GM12892 (cell line): ENCODE measurements around the gene TRAPPC3.

Experiments
- POLR2A ChIP-seq: IDR thresholded peaks from 2 replicates; pipeline ENCODE4 v1.6.1; 2011; ENCODE audit warnings: low read depth, low read length, control low read depth
- POLR2AphosphoS5 ChIP-seq: IDR thresholded peaks from 2 replicates; pipeline ENCODE4 v1.6.1; 2011; ENCODE audit warnings: low read depth, low read length, control low read depth
- TAF1 ChIP-seq: IDR thresholded peaks from 2 replicates; pipeline ENCODE4 v1.6.1; 2011; ENCODE audit warnings: low read depth, mild to moderate bottlenecking, control low read depth, low read length, borderline replicate concordance

- TF ChIP-seq POLR2A (no peak), TAF1 (no peak), POLR2AphosphoS5 (no peak)
These were observed 29.8 kb downstream of the TRAPPC3 start for GRCh38 chr1:36119456-36119855.
